Measurements from ENCODE around the gene CDH4. TPM values are rescaled to one million over a fixed set of nuclear protein-coding genes. Genes with fewer than 3 reads are reported as not detected.
"Not testable (repeated sequence)": the region's sequence is repeated elsewhere in the genome, so short reads cannot be mapped to it uniquely, and the experiment has no call there.

The CDH4 gene
- polyA plus RNA-seq, 6 donors from 2014 or later, result not detected

DNA sequence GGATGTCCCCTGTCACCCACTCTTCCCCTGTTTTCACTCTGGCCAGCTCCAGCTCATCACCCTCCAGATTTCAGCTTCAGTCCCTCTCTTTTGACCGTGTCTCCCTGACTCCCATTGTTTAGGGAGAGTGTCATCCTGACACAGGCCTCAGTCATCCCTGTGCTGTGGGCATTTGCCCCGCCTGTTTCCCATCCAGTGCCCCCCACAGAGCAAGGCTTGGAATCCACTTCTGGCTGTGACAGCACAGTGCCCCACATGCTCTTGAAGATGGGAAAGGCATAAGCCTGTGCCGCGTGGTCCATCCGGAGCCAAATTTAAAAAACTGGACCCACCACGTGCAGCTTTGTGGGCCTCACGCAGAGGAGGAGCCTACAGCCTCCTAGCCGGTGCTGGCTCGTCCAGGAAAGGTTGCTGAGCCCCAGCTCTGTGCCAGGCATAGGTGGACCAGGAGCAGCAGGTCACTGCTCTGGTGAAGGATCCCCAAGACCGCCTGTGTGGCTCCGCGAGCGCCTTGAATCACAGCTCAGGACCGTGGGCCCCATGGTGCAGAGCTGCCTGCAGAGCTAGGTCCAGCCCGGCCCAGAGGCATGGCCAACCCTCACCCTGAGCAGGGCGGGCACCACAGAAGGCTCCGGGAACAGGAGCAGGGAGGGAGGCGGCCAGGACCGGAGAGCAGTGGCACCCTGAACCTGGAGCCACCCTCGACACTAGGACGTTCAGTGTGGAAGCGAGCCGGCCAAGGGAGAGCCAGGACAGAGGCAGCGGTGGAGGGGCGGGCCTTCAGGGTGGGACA, 172.8 kb downstream of the CDH4 start:
- H3K36me3 Mint-ChIP-seq, result no peaks in the 10 kb centered on the region
- H3K27me3 Mint-ChIP-seq, result no peaks in the 10 kb centered on the region
- H3K9me3 Mint-ChIP-seq, result peaks cover 0 to 11% (median 7%) of the 10 kb centered on the region in 7 donors
- H3K4me1 Mint-ChIP-seq, result no peaks in the 10 kb centered on the region
- H3K27ac Mint-ChIP-seq, result no peak overlapping the region
- H3K4me3 Mint-ChIP-seq, result no peak overlapping the region
- ATAC-seq (ENCODE audit: low read depth in 2 of 2), result no peak
- no peak for DNase-seq

GRCh38 chr20:61425541-61425991, 173.5 kb downstream of the CDH4 start:
- not testable (repeated sequence) for ATAC-seq (ENCODE audit: low read depth in 2 of 2); H3K4me3 Mint-ChIP-seq; H3K9me3 Mint-ChIP-seq; H3K27me3 Mint-ChIP-seq; H3K4me1 Mint-ChIP-seq; DNase-seq; H3K27ac Mint-ChIP-seq; H3K36me3 Mint-ChIP-seq

DNA sequence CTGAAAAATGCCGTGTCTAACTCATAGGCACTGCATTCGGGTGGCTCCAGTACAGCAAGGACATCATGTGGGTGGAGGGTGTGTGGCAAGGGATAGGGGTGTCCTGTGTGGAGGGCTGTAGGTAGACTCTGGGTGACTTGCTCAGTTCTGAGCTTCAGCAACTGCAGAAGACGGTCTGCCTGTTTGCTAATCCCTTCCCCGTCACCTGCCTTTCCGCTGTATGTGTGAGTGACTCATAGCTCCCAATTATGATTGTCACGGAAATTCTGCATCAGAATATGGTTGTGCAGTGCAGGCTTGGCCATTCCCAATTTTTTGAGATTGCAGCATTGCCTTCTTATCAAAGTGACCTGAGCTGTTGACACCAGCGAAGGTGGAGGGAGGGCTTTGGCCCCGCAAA, 174.3 kb downstream of the CDH4 start:
- no peaks in the 10 kb centered on the region for H3K36me3 Mint-ChIP-seq
- H3K27me3 Mint-ChIP-seq, result no peaks in the 10 kb centered on the region
- H3K4me3 Mint-ChIP-seq, result no peak overlapping the region
- ATAC-seq (ENCODE audit: low read depth in 2 of 2) (no peak), DNase-seq (no peak)
- H3K9me3 Mint-ChIP-seq, result peaks cover 0 to 8% (median 3%) of the 10 kb centered on the region in 7 donors
- H3K27ac Mint-ChIP-seq, result no peak overlapping the region
- H3K4me1 Mint-ChIP-seq, result no peaks in the 10 kb centered on the region

DNA sequence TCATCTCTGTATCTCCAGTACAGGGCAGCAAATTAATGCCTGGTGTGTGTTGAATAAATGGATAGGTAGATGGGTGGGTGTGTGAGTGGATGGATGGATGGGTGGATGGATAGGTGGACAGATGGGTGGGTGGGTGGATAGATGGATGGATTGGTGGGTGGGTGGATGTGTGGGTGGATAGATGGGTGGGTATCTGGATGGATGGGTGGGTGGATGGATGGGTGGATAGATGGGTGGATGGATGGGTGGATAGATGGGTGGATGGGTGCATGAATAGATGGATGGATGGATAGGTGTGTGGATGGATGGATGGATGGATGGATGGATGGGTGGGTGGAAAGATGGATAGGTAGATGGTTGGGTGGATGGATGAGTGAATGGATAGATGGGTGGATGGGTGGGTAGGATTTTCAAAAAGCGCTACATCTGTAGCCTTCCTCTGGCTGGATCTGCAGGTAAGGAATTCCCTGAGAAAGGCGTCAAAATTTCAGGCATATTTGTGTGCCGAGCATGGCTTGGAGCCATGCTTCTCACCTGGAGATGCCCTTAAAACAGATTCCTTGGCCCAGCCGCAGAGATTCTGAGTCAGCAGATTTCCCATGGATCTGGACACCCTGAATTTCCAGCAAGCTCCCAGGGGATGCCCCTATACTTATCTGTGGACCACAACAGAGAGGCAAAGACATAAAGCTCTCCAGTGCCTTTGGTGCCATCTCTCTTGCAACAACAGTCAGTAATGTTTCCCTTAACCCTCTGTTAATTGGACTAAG, 177.6 kb downstream of the CDH4 start:
- Mint-ChIP-seq H3K27me3 (peaks cover 0 to 5% (median 0%) of the 10 kb centered on the region in 3 donors), H3K4me3 (no peak overlapping the region), H3K27ac (no peak overlapping the region), H3K36me3 (no peaks in the 10 kb centered on the region), H3K9me3 (peaks cover 0 to 17% (median 4%) of the 10 kb centered on the region in 7 donors), H3K4me1 (no peaks in the 10 kb centered on the region)
- ATAC-seq (ENCODE audit: low read depth in 2 of 2), result no peak
- no peak for DNase-seq

DNA sequence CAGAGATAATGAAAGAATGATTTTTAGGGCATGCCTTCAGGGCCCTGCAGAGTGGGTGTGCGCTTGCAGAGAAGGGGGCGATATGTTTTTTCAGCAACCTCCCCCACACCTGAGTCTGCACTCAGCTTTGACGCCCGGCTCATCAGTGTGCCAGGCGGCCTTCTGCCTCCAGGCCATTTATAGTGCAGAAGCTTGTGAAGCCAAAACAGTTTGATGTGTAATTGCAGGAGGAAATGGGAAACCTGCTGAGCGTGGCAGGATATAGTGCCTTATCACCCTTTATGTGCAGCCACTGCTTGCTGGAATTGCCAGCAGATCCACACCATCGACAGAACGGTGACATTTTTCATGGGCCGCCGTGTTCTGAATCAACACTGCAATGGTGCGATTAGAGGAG, 178.2 kb downstream of the CDH4 start:
- ATAC-seq (ENCODE audit: low read depth in 2 of 2) (no peak), DNase-seq (no peak)
- Mint-ChIP-seq H3K27me3 (peaks cover 0 to 11% (median 0%) of the 10 kb centered on the region in 3 donors), H3K27ac (no peak overlapping the region), H3K4me3 (no peak overlapping the region), H3K9me3 (peaks cover 0 to 17% (median 5%) of the 10 kb centered on the region in 7 donors), H3K36me3 (no peaks in the 10 kb centered on the region), H3K4me1 (peaks cover 0 to 1% (median 0%) of the 10 kb centered on the region in 3 donors)

- no peak for ATAC-seq (ENCODE audit: low read depth in 2 of 2)
- no peak overlapping the region for H3K27ac Mint-ChIP-seq
- H3K4me1 Mint-ChIP-seq, result peaks cover 0 to 3% (median 0%) of the 10 kb centered on the region in 3 donors
Observed at GRCh38 chr20:61433176-61433575, 181.1 kb downstream of the CDH4 start.

DNA sequence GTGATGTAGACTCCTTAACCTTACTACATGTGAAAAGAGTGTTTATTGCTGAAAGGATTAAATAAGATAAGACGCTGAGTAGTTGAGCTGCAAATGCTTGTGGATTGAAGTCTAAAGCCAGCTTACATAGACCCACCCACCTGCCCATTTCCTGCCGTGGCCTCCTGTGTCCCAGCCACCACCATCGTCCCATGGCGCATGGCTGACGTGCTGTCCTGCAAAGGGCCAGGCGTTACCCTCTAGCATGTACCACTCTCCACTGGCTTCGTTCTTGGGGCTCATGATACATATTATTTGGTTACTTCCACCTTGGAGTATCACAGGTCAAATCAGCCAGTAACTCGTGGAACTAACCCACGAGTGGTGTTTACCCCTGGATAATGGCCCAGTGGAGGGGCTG, 181.8 kb downstream of the CDH4 start:
- DNase-seq (no peak), ATAC-seq (ENCODE audit: low read depth in 2 of 2) (no peak)
- peaks cover 0 to 3% (median 0%) of the 10 kb centered on the region in 3 donors for H3K4me1 Mint-ChIP-seq
- H3K36me3 Mint-ChIP-seq, result peaks cover 0 to 6% of the 10 kb centered on the region in 2 donors
- H3K27ac Mint-ChIP-seq, result peak overlapping the region in 1 of 6 donors; percentile 49
- no peak overlapping the region for H3K4me3 Mint-ChIP-seq
- H3K27me3 Mint-ChIP-seq, result peaks cover 0 to 28% (median 6%) of the 10 kb centered on the region in 3 donors
- peaks cover 3 to 14% (median 8%) of the 10 kb centered on the region in 7 donors for H3K9me3 Mint-ChIP-seq

More at GRCh38 chr20:61433176-61433575, 181.1 kb downstream of the CDH4 start:
- DNase-seq, result no peak
- Mint-ChIP-seq H3K36me3 (no peaks in the 10 kb centered on the region), H3K9me3 (peaks cover 3 to 14% (median 8%) of the 10 kb centered on the region in 7 donors), H3K4me3 (no peak overlapping the region), H3K27me3 (peaks cover 0 to 28% (median 6%) of the 10 kb centered on the region in 3 donors)

GRCh38 chr20:61434341-61434781, 182.3 kb downstream of the CDH4 start:
- DNase-seq (no peak), ATAC-seq (ENCODE audit: low read depth in 2 of 2) (no peak)
- peaks cover 0 to 6% of the 10 kb centered on the region in 2 donors for H3K36me3 Mint-ChIP-seq
- H3K4me1 Mint-ChIP-seq, result peaks cover 0 to 3% (median 0%) of the 10 kb centered on the region in 3 donors
- H3K27me3 Mint-ChIP-seq, result peaks cover 0 to 28% (median 6%) of the 10 kb centered on the region in 3 donors
- H3K27ac Mint-ChIP-seq, result no peak overlapping the region
- peaks cover 3 to 10% (median 8%) of the 10 kb centered on the region in 7 donors for H3K9me3 Mint-ChIP-seq
- no peak overlapping the region for H3K4me3 Mint-ChIP-seq

DNA sequence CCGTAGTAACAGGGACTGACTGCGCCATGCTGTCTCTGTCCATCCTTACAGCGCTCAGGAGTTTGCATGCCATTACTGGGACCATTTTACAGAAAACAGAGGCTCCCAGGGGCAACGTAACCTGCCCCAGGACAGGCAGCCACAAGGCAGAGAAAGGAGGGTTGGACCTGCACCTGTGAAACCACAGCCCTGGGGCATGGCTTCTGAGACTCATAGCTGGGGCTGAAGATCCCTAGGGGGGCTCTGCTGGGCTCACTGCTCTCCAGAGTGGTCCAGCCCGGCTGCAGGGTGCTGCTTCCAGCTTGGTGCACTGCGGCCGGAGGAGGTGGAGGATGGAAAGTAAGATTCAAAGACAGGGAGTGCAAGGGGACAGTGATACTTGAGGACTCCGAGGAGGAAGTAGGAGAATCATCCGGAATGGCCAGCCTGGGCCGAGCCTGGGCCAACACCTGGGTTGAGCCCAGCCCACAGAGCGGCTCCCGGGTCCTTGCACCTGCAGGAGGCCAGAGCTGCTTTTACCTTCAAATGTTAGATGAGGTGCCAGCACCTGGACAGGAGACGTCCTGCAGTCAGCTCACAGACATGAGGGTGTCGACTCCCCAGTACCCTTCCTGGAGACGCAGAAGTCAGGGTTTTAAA, 183.2 kb downstream of the CDH4 start:
- ATAC-seq (ENCODE audit: low read depth in 2 of 2) (no peak), DNase-seq (no peak)
- Mint-ChIP-seq H3K27ac (no peak overlapping the region), H3K36me3 (peaks cover 0 to 6% of the 10 kb centered on the region in 2 donors), H3K4me3 (no peak overlapping the region), H3K9me3 (peaks cover 2 to 10% (median 8%) of the 10 kb centered on the region in 7 donors), H3K27me3 (peaks cover 0 to 28% (median 6%) of the 10 kb centered on the region in 3 donors), H3K4me1 (peaks cover 0 to 3% (median 0%) of the 10 kb centered on the region in 3 donors)

DNA sequence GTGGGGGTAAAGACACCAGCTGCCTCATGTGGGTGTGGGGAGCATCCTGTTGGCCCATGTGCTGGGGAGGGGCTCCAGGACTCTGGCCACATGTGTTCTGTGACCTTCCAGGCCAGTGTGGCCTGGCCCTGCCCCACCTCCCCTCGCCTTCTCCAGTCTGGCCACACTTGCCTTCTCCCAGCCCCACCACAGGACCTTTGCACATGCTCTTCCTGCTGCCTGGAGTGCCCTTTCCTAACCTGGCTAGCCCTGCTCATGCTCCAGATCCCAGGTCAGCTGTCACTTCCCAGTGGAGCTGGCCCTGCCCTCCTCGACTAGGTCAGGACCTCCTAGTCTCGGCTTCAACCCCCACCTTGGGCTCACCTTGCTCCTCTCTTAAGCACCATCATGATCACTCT, 183.8 kb downstream of the CDH4 start:
- Mint-ChIP-seq H3K9me3 (peaks cover 2 to 10% (median 8%) of the 10 kb centered on the region in 7 donors), H3K36me3 (peaks cover 0 to 6% of the 10 kb centered on the region in 2 donors), H3K4me1 (peaks cover 0 to 3% (median 0%) of the 10 kb centered on the region in 3 donors), H3K4me3 (no peak overlapping the region), H3K27ac (no peak overlapping the region), H3K27me3 (peaks cover 0 to 28% (median 6%) of the 10 kb centered on the region in 3 donors)
- DNase-seq (no peak), ATAC-seq (ENCODE audit: low read depth in 2 of 2) (no peak)

- H3K27ac Mint-ChIP-seq, result no peak overlapping the region
- no peak for ATAC-seq (ENCODE audit: low read depth in 2 of 2)
- H3K4me3 Mint-ChIP-seq, result no peak overlapping the region
- H3K27me3 Mint-ChIP-seq, result peaks cover 0 to 28% (median 6%) of the 10 kb centered on the region in 3 donors
- H3K4me1 Mint-ChIP-seq, result peaks cover 0 to 3% (median 0%) of the 10 kb centered on the region in 3 donors
- H3K9me3 Mint-ChIP-seq, result peaks cover 2 to 10% (median 8%) of the 10 kb centered on the region in 7 donors
- DNase-seq, result no peak
- H3K36me3 Mint-ChIP-seq, result peaks cover 0 to 6% of the 10 kb centered on the region in 2 donors
Observed at GRCh38 chr20:61436283-61436666, 184.2 kb downstream of the CDH4 start.

DNA sequence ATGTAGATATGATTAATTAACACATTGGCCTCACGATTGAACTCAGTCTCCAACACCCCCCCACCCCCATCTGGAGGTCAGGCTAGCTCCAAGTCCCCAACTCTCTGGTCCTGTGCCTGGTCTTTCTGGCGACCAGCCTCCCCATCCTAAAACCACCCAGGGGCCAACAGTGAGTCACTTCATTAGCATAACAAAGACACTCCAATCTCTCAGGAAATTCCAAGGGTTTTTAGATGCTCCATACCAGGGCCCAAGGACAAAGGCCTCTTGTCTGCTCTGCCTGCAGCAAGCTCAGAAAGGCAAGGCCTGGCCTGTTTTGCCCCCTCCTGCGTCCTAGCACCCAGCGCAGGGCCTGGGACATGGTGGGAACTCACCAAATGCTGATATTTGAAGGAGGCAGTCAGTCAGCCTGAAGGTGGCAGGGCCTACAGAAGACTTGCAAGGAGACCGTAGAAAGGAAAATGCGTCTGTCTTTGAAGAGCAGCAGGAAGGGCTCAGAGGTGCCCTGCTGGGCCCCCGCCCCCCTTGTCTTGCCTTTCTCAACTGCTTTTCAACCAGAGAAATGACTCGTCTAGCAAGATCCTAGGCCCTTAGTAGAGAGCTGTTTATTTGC, 184.7 kb downstream of the CDH4 start:
- no peak overlapping the region for H3K27ac Mint-ChIP-seq
- H3K9me3 Mint-ChIP-seq, result peaks cover 2 to 10% (median 6%) of the 10 kb centered on the region in 7 donors
- H3K4me3 Mint-ChIP-seq, result peak overlapping the region in 1 of 8 donors; percentile 20
- peaks cover 0 to 6% of the 10 kb centered on the region in 2 donors for H3K36me3 Mint-ChIP-seq
- peaks cover 0 to 28% (median 6%) of the 10 kb centered on the region in 3 donors for H3K27me3 Mint-ChIP-seq
- DNase-seq (no peak), ATAC-seq (ENCODE audit: low read depth in 2 of 2) (no peak)
- peaks cover 0 to 3% (median 0%) of the 10 kb centered on the region in 3 donors for H3K4me1 Mint-ChIP-seq
